ENCODE data around the gene ARHGAP5.

- TF ChIP-seq CTCF (IDR thresholded peaks at IDR 0.05; ENCODE audit: low read length): no peak
- no peak for TF ChIP-seq EZH2 (optimal IDR thresholded peaks at IDR 0.05; ENCODE audit: low read depth, low read length)
These were observed 44.4 kb downstream of the ARHGAP5 start for GRCh38 chr14:32121536-32121935.
